ENCODE measurements around the gene MYO7B.

The MYO7B gene

DNA sequence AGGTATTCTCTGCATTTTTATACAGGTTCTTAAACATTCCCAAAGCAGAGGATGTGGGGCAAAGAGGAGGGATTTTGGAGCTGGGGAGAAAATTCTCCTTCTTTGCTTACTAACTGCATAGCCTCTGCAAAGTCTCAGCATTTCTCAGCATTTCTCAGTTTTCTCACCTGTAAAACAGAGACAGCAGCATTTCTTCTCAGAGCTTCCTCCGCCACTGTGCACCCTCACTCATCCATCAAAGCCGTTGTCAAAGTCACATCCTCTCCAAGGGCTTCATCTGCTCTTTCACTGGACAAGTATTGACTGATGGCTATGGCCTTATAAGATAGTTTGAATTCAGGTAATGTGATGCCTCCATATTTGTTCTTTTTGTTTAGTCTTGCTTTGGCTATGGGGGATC, 17.4 kb downstream of the MYO7B start:
- DNase-seq, result no peak
- TF ChIP-seq GATA1 (IDR thresholded peaks at IDR 0.05; ENCODE audit: low read depth, low read length) (no peak), POLR2A (IDR thresholded peaks at IDR 0.05; ENCODE audit: low read length) (no peak)

DNA sequence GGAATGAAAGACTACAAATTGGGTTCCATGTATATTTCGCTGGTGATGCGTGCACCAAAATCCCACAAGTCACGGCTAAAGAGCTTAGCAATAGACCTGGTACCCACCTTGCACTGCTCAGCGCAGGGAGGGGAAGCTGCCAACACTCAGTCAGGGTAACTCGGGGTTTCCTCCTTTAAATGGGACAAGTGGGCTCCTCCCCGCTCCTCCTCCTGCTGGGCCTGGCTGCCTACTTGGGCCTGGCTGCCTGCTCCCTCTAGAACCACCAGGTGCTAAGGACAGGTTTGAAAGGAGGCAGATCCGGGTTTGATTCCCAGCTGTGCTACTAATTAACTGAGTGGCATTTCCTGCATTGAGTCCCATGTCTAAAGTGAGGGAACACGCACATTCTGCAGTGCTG, 23.4 kb downstream of the MYO7B start:
- TF ChIP-seq GATA1 (IDR thresholded peaks at IDR 0.05; ENCODE audit: low read depth, low read length) (no peak), POLR2A (IDR thresholded peaks at IDR 0.05; ENCODE audit: low read length) (no peak)
- DNase-seq, result no peak

DNA sequence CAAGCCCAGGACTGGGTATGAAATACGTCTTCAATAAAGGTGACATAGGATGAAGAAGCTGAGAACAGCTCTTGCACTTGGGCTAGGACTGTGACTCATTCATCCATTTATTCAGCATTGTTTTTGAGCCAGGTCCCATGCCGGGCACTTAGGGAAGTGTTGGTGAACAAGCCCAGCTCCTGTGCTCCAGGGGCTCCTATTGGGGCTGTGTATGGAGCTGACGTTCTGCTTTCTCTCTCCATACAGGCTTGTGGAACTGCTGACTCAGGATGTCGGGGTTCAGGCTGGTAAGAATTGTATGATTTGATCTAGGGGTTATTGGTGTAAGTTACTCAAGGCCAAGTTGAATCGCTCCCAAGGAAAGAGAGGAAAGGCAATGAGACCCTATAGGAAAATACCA, 24.0 kb downstream of the MYO7B start:
- TF ChIP-seq GATA1 (IDR thresholded peaks at IDR 0.05; ENCODE audit: low read depth, low read length), result no peak
- TF ChIP-seq POLR2A (IDR thresholded peaks at IDR 0.05; ENCODE audit: low read length), result no peak
- no peak for DNase-seq

DNA sequence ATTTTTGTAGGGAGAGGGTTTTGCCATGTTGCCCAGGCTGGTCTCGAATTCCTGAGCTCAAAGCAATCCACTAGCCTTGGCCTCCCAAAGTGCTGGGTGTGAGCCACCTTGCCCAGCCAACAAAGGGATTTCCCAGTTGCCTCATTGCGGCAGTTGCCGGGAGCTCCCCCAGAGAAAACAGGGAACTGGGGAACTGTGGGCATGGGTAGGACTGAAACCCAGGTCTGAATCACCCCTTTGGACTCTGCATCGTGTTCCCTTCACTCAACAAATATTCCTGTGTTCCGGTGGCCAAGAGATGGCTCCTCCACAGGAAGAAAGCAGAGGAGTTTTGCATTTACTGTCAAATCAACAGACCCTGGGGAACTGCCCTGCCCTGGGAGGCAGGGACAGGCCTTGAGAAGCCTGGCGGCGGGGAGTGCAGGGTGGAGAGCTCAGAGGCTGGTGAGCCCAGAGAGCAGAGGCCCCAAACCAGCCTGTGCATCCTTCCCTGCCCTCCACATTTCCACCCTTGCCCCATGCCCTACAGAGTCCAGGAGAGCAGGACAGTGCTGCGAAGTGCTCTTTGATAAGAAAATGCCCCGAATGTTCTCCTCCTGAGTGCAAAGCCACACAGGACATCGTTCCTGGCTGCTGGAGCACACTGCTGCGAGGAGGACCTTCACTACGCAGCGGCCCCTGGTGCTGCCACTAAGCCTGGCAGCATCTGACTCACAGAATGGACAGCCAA, 24.9 kb downstream of the MYO7B start:
- no peak for TF ChIP-seq GATA1 (IDR thresholded peaks at IDR 0.05; ENCODE audit: low read depth, low read length)
- no peak for TF ChIP-seq POLR2A (IDR thresholded peaks at IDR 0.05; ENCODE audit: low read length)
- DNase-seq, result no peak

DNA sequence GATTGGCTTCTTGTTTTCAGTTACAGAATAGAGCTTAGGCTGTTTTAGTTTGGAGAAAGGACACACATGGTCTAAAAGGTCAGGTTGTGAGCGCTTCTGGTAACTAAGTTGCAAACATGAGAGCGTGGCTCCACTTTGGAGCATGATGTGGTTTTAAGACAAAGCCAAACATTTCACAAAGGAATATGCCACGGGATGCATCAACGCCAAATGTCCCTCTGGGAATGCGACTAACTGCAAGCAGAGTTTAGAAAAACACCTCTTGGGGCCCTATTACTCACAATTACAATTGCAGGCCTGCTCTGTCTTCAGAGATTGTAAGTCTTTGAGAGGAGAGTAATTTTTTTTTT, 25.4 kb downstream of the MYO7B start:
- TF ChIP-seq GATA1 (IDR thresholded peaks at IDR 0.05; ENCODE audit: low read depth, low read length), result no peak
- no peak for TF ChIP-seq POLR2A (IDR thresholded peaks at IDR 0.05; ENCODE audit: low read length)
- no peak for DNase-seq

DNA sequence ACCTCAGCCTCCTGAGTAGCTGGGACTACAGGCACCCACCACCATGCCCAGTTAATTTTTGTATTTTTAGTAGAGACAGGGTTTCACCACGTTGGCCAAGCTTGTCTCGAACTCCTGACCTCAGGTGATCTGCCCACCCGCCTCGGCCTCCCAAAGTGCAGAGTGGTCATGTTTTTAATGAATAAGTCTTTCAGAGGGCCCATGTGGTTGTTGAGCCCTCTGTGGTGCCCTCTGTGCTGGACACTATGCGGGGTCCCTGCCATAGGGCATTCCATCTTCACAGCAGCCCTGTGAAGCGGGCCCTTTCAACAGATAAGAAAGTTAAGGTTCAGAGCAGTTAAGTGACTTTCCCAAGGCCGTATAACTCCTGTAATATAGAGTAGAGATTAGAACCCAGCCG, 25.9 kb downstream of the MYO7B start:
- DNase-seq, result no peak

DNA sequence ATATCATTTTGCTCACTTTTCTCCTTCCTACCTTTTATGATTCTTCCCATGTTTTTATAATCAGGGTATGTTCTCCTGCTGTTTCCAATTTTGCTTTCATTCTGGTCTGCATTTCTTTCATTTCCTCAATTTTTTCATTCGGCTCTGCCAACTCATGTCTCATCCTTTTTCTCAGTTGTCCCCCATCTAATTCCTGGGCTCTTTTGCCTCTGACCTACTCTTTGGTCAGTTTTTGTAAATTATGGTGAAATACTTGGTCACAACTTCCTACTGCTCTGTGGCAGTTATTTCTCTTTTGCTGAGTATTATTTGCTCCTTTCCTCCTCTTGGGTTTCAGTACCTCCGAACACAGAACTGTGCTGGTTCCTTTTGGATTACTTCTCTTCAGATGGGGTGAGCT, 27.5 kb downstream of the MYO7B start:
- TF ChIP-seq POLR2A (IDR thresholded peaks at IDR 0.05; ENCODE audit: low read length) (no peak), GATA1 (IDR thresholded peaks at IDR 0.05; ENCODE audit: low read depth, low read length) (no peak)
- no peak for DNase-seq

More for the DNA sequence above, 25.9 kb downstream of the MYO7B start:
- TF ChIP-seq POLR2A (IDR thresholded peaks at IDR 0.05; ENCODE audit: low read length), result no peak
- no peak for TF ChIP-seq GATA1 (IDR thresholded peaks at IDR 0.05; ENCODE audit: low read depth, low read length)

DNA sequence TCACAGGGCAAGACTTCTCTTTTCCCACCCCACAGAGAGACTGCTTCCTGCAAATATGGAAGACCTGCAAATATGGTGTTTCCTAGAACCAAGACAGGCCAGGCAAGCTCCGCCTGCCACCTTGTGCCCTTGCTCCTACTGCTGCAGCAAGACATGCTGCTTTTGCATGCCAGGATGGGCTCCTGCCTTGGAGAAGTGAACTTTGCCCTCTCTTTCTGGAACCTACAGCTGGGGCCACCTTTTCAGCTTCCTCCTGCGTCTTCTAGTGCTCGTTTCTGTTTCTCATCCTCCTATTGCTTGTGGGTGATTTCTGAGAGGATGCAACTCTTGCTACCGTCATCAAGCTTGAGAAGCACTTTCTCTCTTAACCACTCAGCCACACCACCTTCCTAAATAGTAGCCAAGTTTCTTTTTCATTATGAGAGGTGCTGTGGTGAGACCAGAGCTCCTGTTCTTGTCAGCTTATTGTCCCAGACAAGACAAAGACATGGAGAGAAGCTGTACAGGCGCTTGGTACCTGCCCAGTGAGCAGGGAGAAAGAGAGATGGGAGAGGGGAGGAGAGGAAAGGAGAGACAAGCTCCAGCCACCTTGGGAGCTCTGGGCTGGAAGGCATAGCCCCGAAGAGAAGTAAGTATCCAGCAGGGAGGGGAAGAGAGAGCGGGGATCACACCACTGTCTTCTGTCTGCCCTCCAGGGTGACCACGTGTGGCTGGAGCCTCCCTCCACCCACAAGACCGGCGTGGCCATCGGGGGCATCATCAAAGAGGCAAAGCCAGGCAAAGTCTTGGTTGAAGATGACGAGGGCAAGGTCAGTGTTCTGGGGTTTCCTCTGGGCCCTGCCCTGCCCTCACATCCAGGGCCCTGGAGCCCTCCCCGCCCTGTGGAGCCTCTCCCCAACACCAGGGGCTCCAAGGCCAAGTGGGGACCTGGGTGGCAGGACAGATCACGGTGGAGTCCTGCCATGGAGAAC, 28.3 kb downstream of the MYO7B start:
- DNase-seq, result no peak

DNA sequence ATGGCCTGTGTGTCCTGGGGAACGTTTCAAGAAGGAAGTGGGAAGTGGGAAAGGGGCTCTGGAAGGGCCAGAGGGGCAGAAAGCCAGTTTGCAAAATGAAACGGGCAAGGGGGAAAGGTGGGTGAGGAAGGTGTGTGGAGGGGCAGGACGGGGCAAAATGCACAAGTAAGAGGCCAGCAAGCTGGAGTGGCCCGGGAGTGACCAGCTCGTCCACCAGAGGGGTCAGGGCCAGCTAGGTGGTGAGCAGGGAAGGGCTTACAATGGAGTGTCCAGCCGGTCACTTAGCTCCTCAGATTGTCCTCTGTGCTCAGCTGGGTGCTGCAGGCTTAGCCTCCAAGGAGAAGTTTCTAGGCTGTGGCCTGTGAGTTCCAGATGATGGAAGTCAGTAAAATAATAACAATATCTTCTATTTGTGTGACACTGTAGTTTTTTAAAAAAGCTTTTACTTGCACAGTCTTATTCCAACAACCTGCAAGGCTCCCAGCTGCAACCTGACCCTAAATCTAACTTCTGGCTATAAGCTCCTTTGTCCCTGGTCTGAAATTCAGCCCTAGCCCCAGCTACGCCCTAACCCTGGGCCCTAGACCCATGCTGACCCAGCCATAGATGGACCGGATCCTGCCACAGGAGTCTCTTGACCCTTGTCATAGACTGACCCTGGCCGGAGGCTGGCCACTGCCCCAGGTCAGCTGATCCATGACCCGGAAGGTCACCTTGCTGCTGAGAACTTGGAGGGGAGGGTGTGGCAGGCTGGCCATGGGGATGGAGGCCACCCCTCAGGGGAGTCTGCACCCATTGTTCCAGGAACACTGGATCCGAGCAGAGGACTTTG, 29.2 kb downstream of the MYO7B start:
- DNase-seq, result no peak
- no peak for TF ChIP-seq POLR2A (IDR thresholded peaks at IDR 0.05; ENCODE audit: low read length)
- TF ChIP-seq GATA1 (IDR thresholded peaks at IDR 0.05; ENCODE audit: low read depth, low read length), result no peak

More for the DNA sequence above, 28.3 kb downstream of the MYO7B start:
- TF ChIP-seq GATA1 (IDR thresholded peaks at IDR 0.05; ENCODE audit: low read depth, low read length), result no peak

DNA sequence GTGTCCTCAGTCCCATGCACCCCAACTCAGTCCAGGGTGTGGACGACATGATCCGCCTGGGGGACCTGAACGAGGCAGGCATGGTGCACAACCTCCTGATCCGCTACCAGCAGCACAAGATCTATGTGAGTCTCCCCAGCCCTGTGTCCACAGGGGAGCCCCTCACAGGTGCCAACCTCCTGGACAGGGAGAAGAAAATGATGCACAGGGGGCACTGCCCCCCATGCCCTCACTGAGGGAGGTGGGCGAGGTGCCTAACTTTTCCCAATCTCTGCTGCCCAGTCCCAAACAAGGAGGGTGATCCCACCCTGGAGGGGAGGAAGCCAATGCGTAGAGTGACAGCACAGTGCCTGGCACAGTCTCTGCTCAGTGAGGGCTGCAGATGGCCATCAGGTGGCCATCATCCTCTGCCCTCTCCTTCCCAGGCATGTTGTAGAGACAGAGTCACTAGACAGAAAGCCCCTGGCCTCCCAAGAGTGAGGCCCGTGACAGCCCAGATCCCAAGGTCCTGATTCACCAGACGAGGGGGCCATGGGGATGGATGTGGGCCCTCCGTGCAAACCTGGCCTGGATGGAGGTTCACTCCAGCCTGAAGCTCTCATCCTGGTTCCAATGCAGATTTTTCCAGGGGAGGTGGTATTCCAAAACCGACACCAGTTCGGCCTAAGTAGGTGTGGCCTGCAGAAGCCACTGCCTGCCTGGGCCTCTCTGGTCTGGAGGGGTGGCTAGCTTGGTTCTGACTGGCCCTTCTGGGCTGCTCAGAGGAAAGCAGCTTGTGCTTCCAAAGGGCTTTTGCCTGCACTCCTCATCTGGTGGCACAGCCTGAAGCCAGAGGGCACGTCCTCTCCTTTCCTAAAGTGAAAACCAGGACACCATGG, 30.0 kb downstream of the MYO7B start:
- no peak for DNase-seq
- no peak for TF ChIP-seq GATA1 (IDR thresholded peaks at IDR 0.05; ENCODE audit: low read depth, low read length)
- TF ChIP-seq POLR2A (IDR thresholded peaks at IDR 0.05; ENCODE audit: low read length), result no peak

DNA sequence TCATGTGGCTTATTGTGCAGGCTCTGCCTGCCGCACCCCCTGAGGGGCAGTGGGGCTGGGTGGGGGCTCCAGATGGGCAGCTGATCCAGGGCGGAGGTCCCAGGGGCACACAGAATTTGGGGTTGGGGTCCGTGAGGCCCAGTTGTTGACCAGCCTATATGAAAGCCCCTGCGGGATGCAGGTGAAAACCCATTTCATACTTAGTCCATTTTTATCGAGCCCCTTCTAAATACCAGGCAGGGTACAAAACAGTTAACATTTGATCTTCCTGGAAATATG, 30.6 kb downstream of the MYO7B start:
- no peak for TF ChIP-seq POLR2A (IDR thresholded peaks at IDR 0.05; ENCODE audit: low read length)
- TF ChIP-seq GATA1 (IDR thresholded peaks at IDR 0.05; ENCODE audit: low read depth, low read length), result no peak
- DNase-seq, result no peak

DNA sequence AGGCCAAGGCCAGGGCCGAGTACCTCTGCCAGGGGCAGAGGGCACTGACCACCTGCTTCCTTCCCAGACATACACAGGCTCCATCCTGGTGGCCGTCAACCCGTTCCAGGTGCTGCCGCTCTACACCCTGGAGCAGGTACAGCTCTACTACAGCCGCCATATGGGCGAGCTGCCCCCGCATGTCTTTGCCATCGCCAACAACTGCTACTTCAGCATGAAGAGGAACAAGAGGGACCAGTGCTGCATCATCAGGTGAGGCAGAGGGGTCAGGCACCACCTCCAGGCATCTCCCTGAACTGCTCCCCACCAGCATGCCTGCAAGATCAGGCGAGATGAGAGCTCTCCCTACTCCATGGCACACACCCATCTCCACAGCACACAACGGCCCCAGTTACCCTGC, 31.1 kb downstream of the MYO7B start:
- TF ChIP-seq POLR2A (IDR thresholded peaks at IDR 0.05; ENCODE audit: low read length), result no peak
- no peak for TF ChIP-seq GATA1 (IDR thresholded peaks at IDR 0.05; ENCODE audit: low read depth, low read length)
- no peak for DNase-seq

DNA sequence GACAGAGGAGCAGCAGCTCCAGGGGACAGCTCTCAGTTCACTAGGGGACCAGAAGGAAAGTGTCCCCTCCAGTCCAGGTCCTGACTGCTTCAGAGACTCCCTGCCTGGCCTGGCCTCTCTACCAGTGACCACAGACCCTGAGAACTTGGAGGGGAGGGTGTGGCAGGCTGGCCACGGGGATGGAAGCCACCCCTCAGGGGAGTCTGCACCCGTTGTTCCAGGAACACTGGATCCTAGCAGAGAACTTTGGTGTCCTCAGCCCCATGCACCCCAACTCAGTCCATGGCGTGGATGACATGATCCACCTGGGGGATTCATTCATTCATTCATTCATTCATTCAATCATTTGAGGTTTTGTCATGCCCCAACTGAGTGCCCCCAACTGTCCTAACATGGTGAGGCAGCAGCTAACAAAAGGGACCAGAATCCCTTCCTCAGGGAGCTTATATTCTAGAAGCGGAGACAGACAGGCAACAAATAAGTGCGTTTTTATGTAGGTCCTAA, 31.9 kb downstream of the MYO7B start:
- DNase-seq, result no peak
- TF ChIP-seq POLR2A (IDR thresholded peaks at IDR 0.05; ENCODE audit: low read length), result no peak
- TF ChIP-seq GATA1 (IDR thresholded peaks at IDR 0.05; ENCODE audit: low read depth, low read length), result no peak

Measured in erythroblast (primary cell).